ENCODE data around the gene GPN2. TPM values are rescaled to one million over a fixed set of nuclear protein-coding genes. Genes with fewer than 3 reads are reported as not detected.
A peak's percentile ranks its signal among the peaks of the same experiment; 100 is the strongest.

The GPN2 gene
- total and polyA plus RNA-seq, 9 of the 15 experiments (the other 6 are each of a cell fraction or from before 2014, with no cell fraction given) = 9.9 to 58.8 (median 20.4) TPM

DNA sequence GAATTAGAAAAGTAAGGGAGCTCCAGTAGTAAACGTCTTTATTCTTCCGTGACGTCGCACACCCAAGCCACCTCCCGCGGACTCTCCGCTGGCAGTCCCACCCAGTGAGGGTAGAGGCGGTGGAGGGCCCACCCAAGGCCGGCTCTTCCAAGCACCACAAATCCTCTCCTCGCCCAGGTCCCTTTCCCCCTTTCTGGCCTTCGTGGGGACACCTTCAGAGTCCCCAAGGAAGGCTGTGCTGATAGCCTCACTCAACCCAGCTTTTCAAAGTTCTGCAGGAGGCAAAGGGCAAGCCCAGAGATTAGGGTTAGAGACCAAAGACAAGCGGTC is 349 bp upstream of the GPN2 start (continued):
- peak; percentile 2 for TF ChIP-seq E2F8 (IDR thresholded peaks at IDR 0.05; ENCODE audit: low read depth, partially characterized antibody)
- TF ChIP-seq ELF4 (CRISPR knock-in tag; IDR thresholded peaks at IDR 0.05) = no peak
- TF ChIP-seq OTX1 (CRISPR knock-in tag; IDR thresholded peaks at IDR 0.05) = 0 out of 2 replicates have a peak, but pooled peaks have one; percentile 23
- peak; percentile 5; the same call in 1 of the 2 replicates for TF ChIP-seq ZBTB12 (CRISPR knock-in tag; IDR thresholded peaks at IDR 0.05)
- no peak for TF ChIP-seq YY1 (IDR thresholded peaks at IDR 0.05; ENCODE audit: borderline replicate concordance in 1 of 3, control insufficient read depth in 1 of 3, extremely low read depth in 1 of 3, insufficient read depth in 3 of 3, insufficient read length in 1 of 3, insufficient replicate concordance in 2 of 3, low read depth in 1 of 3, low read length in 2 of 3)
- TF ChIP-seq ZNF133 (CRISPR knock-in tag; IDR thresholded peaks at IDR 0.05) = no peak
- TF ChIP-seq SMAD4 (CRISPR knock-in tag; conservative IDR thresholded peaks at IDR 0.05) = no peak
- no peak for TF ChIP-seq NCOR1 (IDR thresholded peaks at IDR 0.05)
- TF ChIP-seq ELK1 (CRISPR knock-in tag; IDR thresholded peaks at IDR 0.05) = no peak
- TF ChIP-seq KDM2B (CRISPR knock-in tag; IDR thresholded peaks at IDR 0.05) = no peak
- TF ChIP-seq PPARD (CRISPR knock-in tag; IDR thresholded peaks at IDR 0.05) = no peak
- TF ChIP-seq, protein P1, sequence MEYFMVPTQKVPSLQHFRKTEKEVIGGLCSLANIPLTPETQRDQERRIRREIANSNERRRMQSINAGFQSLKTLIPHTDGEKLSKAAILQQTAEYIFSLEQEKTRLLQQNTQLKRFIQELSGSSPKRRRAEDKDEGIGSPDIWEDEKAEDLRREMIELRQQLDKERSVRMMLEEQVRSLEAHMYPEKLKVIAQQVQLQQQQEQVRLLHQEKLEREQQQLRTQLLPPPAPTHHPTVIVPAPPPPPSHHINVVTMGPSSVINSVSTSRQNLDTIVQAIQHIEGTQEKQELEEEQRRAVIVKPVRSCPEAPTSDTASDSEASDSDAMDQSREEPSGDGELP (CRISPR knock-in tag; IDR thresholded peaks at IDR 0.05; ENCODE audit: borderline replicate concordance) = no peak
- TF ChIP-seq BRD4 (IDR thresholded peaks at IDR 0.05) = 0 out of 2 replicates have a peak, but pooled peaks have one; percentile 8
- no peak for TF ChIP-seq NR2C1 (IDR thresholded peaks at IDR 0.05)
- TF ChIP-seq NR2C1 (tag; IDR thresholded peaks at IDR 0.05) = no peak
- TF ChIP-seq ATF1 (CRISPR knock-in tag; IDR thresholded peaks at IDR 0.05) = no peak
- TF ChIP-seq ATF1 (tag; IDR thresholded peaks at IDR 0.05) = peak; percentile 80; the same call in 1 of the 2 replicates
- peak; percentile 48; the same call in 1 of the 2 replicates for TF ChIP-seq HDGF (IDR thresholded peaks at IDR 0.05)
- TF ChIP-seq ZNF696 (CRISPR knock-in tag; conservative IDR thresholded peaks at IDR 0.05) = no peak
- TF ChIP-seq TEAD4 (IDR thresholded peaks at IDR 0.05; ENCODE audit: low read length) = no peak
- no peak for TF ChIP-seq TEAD4 (CRISPR knock-in tag; IDR thresholded peaks at IDR 0.05; ENCODE audit: borderline replicate concordance)
- no peak for TF ChIP-seq RBBP5 (IDR thresholded peaks at IDR 0.05; ENCODE audit: borderline replicate concordance, insufficient read depth, low read length, poor library complexity, severe bottlenecking)
- no peak for TF ChIP-seq ZBTB8A (IDR thresholded peaks at IDR 0.05; ENCODE audit: partially characterized antibody)
- no peak for TF ChIP-seq ILF3 (IDR thresholded peaks at IDR 0.05; ENCODE audit: borderline replicate concordance)

Data from K562 (cell line).